ENCODE data around the gene LRRTM4. TPM values are rescaled to one million over a fixed set of nuclear protein-coding genes. Genes with fewer than 3 reads are reported as not detected.

Gene LRRTM4
- total RNA-seq, 1 experiment from 2014 or later: 0.23 TPM

GRCh38 chr2:76821731-76822130 is 700.4 kb downstream of the LRRTM4 start:
- no peak for DNase-seq (ENCODE audit: low read depth, low spot score)
- Histone ChIP-seq H3K36me3 (ENCODE audit: control insufficient read depth, insufficient read depth, low read length) (no peaks in the 10 kb centered on the region), H3K4me3 (ENCODE audit: low read depth in 2 of 2, low read length in 2 of 2) (no peak overlapping the region), H3K9me3 (ENCODE audit: control insufficient read depth, insufficient read depth, low read depth, low read length) (no peaks in the 10 kb centered on the region), H3K4me1 (ENCODE audit: control insufficient read depth, insufficient read depth, low read length) (no peaks in the 10 kb centered on the region), H3K27ac (ENCODE audit: low read length) (no peak overlapping the region), H3K27me3 (ENCODE audit: control insufficient read depth, insufficient read depth, low read length) (no peaks in the 10 kb centered on the region)
- intact Hi-C loops (cut with micrococcal nuclease; ENCODE audit: unreplicated experiment): no loop called here
- in situ Hi-C loops (cut with HindIII; ENCODE audit: low pct_unique_long_range_greater_than_20kb, low sequenced_read_pairs): no loop called here
- no peak for ATAC-seq
- ChIA-PET POLR2A (no interaction called here), CTCF (no interaction called here)
- BruUV-seq (replicated peaks): no TSS peak
- TF ChIP-seq CTCF (IDR thresholded peaks at IDR 0.05) (no peak), TCF7L2 (IDR thresholded peaks at IDR 0.05; ENCODE audit: low read depth, low read length) (no peak), SIN3A (IDR thresholded peaks at IDR 0.05; ENCODE audit: borderline replicate concordance, insufficient read depth, low read depth, low read length) (no peak), POLR2AphosphoS5 (IDR thresholded peaks at IDR 0.05; ENCODE audit: low read depth, low read length) (no peak)
- TF ChIP-seq, protein P1, sequence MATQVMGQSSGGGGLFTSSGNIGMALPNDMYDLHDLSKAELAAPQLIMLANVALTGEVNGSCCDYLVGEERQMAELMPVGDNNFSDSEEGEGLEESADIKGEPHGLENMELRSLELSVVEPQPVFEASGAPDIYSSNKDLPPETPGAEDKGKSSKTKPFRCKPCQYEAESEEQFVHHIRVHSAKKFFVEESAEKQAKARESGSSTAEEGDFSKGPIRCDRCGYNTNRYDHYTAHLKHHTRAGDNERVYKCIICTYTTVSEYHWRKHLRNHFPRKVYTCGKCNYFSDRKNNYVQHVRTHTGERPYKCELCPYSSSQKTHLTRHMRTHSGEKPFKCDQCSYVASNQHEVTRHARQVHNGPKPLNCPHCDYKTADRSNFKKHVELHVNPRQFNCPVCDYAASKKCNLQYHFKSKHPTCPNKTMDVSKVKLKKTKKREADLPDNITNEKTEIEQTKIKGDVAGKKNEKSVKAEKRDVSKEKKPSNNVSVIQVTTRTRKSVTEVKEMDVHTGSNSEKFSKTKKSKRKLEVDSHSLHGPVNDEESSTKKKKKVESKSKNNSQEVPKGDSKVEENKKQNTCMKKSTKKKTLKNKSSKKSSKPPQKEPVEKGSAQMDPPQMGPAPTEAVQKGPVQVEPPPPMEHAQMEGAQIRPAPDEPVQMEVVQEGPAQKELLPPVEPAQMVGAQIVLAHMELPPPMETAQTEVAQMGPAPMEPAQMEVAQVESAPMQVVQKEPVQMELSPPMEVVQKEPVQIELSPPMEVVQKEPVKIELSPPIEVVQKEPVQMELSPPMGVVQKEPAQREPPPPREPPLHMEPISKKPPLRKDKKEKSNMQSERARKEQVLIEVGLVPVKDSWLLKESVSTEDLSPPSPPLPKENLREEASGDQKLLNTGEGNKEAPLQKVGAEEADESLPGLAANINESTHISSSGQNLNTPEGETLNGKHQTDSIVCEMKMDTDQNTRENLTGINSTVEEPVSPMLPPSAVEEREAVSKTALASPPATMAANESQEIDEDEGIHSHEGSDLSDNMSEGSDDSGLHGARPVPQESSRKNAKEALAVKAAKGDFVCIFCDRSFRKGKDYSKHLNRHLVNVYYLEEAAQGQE (IDR thresholded peaks at IDR 0.05; ENCODE audit: insufficient read depth in 1 of 2, low read depth in 2 of 2, low read length in 1 of 2): no peak

GRCh38 chr2:76813084-76813483 is 709.1 kb downstream of the LRRTM4 start:
- Histone ChIP-seq H3K4me1 (ENCODE audit: control insufficient read depth, insufficient read depth, low read length) (no peaks in the 10 kb centered on the region), H3K36me3 (ENCODE audit: control insufficient read depth, insufficient read depth, low read length) (no peaks in the 10 kb centered on the region), H3K9me3 (ENCODE audit: control insufficient read depth, insufficient read depth, low read depth, low read length) (no peaks in the 10 kb centered on the region), H3K4me3 (ENCODE audit: low read depth in 2 of 2, low read length in 2 of 2) (no peak overlapping the region), H3K27me3 (ENCODE audit: control insufficient read depth, insufficient read depth, low read length) (no peaks in the 10 kb centered on the region), H3K27ac (ENCODE audit: low read length) (no peak overlapping the region)
- ChIA-PET POLR2A (no interaction called here), CTCF (no interaction called here)
- intact Hi-C loops (cut with micrococcal nuclease; ENCODE audit: unreplicated experiment): no loop called here
- in situ Hi-C loops (cut with HindIII; ENCODE audit: low pct_unique_long_range_greater_than_20kb, low sequenced_read_pairs): no loop called here
- DNase-seq (ENCODE audit: low read depth, low spot score) (no peak), ATAC-seq (no peak)
- BruUV-seq (replicated peaks): no TSS peak
- TF ChIP-seq, protein P1 (IDR thresholded peaks at IDR 0.05; ENCODE audit: insufficient read depth in 1 of 2, low read depth in 2 of 2, low read length in 1 of 2): no peak
- TF ChIP-seq POLR2AphosphoS5 (IDR thresholded peaks at IDR 0.05; ENCODE audit: low read depth, low read length) (no peak), TCF7L2 (IDR thresholded peaks at IDR 0.05; ENCODE audit: low read depth, low read length) (no peak), SIN3A (IDR thresholded peaks at IDR 0.05; ENCODE audit: borderline replicate concordance, insufficient read depth, low read depth, low read length) (no peak), CTCF (IDR thresholded peaks at IDR 0.05) (no peak)
